SK-N-SH treated with all-trans-retinoic acid at 6 μM for 48 hours (cell line): ENCODE data around the gene KRT80.

ENCODE experiments used
- ESRRG ChIP-seq: fragments of 250-450 bp; sonication (Bioruptor Pico); IDR thresholded peaks from 2 replicates; pipeline ENCODE4 v1.6.1; 2021; ENCODE audit warnings: mild to moderate bottlenecking
- OSR1 ChIP-seq: fragments of 250-450 bp; sonication (Bioruptor Pico); IDR thresholded peaks from 2 replicates; pipeline ENCODE4 v1.8.0; 2022; ENCODE audit warnings: moderate library complexity, mild to moderate bottlenecking, inconsistent platforms
- RARB ChIP-seq: fragments of 250-450 bp; sonication (Bioruptor Pico); IDR thresholded peaks from 2 replicates; pipeline ENCODE4 v1.8.0; 2021; ENCODE audit warnings: mild to moderate bottlenecking, moderate library complexity
- TCF4 ChIP-seq: fragments of 250-450 bp; sonication (Bioruptor Pico); IDR thresholded peaks from 2 replicates; pipeline ENCODE4 v1.8.0; 2021; ENCODE audit warnings: mild to moderate bottlenecking, moderate library complexity, borderline replicate concordance

GRCh38 chr12:52173526-52173925 is 18.3 kb downstream of the KRT80 start:
- TF ChIP-seq ESRRG (CRISPR knock-in tag) (no peak), RARB (CRISPR knock-in tag) (no peak), TCF4 (CRISPR knock-in tag) (no peak), OSR1 (no peak)
